ENCODE measurements around the gene COX7A1.

COX7A1 gene

GRCh38 chr19:36111200-36111539 lies 41.1 kb downstream of the COX7A1 start:
- DNase-seq (ENCODE audit: low spot score): no peak

GRCh38 chr19:36110487-36111199 lies 41.6 kb downstream of the COX7A1 start, which contains the start of gene OVOL3:
OVOL3 (plus strand) TSS chr19:36111143; CDS start chr19:36111203, 60 bp downstream.
- DNase-seq (ENCODE audit: low spot score): no peak

- DNase-seq (ENCODE audit: low spot score): no peak
These were observed 43.6 kb downstream of the COX7A1 start for GRCh38 chr19:36108684-36109083.

GRCh38 chr19:36106991-36107390 lies 45.3 kb downstream of the COX7A1 start:
- DNase-seq (ENCODE audit: low spot score): no peak

- no peak for DNase-seq (ENCODE audit: low spot score)
These were observed 45.8 kb downstream of the COX7A1 start for GRCh38 chr19:36106441-36106840.

GRCh38 chr19:36103842-36104552 lies 48.2 kb downstream of the COX7A1 start:
- no peak for DNase-seq (ENCODE audit: low spot score)

GRCh38 chr19:36103040-36103626 lies 49.1 kb downstream of the COX7A1 start:
- no peak for DNase-seq (ENCODE audit: low spot score)

- no peak for DNase-seq (ENCODE audit: low spot score)
These were observed 50.5 kb downstream of the COX7A1 start for GRCh38 chr19:36101550-36102327.

Measured in AG08396 (cell line).